ENCODE results near the gene AMZ1.

The AMZ1 gene

GRCh38 chr7:2699289-2699620 is 11.3 kb downstream of the AMZ1 start:
- TF ChIP-seq CTCF (IDR thresholded peaks at IDR 0.05; ENCODE audit: extremely low read depth, missing control alignments): no peak
- DNase-seq (ENCODE audit: low spot score): no peak

- no peak for TF ChIP-seq CTCF (IDR thresholded peaks at IDR 0.05; ENCODE audit: extremely low read depth, missing control alignments)
- DNase-seq (ENCODE audit: low spot score): no peak
Observed at GRCh38 chr7:2700141-2700850, 12.3 kb downstream of the AMZ1 start.

GRCh38 chr7:2701424-2701823 is 13.4 kb downstream of the AMZ1 start:
- no peak for TF ChIP-seq CTCF (IDR thresholded peaks at IDR 0.05; ENCODE audit: extremely low read depth, missing control alignments)
- no peak for DNase-seq (ENCODE audit: low spot score)

GRCh38 chr7:2701832-2702593 is 14.0 kb downstream of the AMZ1 start:
- DNase-seq (ENCODE audit: low spot score): no peak
- TF ChIP-seq CTCF (IDR thresholded peaks at IDR 0.05; ENCODE audit: extremely low read depth, missing control alignments): no peak

- DNase-seq (ENCODE audit: low spot score): no peak
- no peak for TF ChIP-seq CTCF (IDR thresholded peaks at IDR 0.05; ENCODE audit: extremely low read depth, missing control alignments)
Observed at GRCh38 chr7:2702594-2702957, 14.6 kb downstream of the AMZ1 start.

GRCh38 chr7:2705371-2706096 is 17.5 kb downstream of the AMZ1 start:
- DNase-seq (ENCODE audit: low spot score): no peak
- no peak for TF ChIP-seq CTCF (IDR thresholded peaks at IDR 0.05; ENCODE audit: extremely low read depth, missing control alignments)

GRCh38 chr7:2706685-2707126 is 18.7 kb downstream of the AMZ1 start:
- no peak for DNase-seq (ENCODE audit: low spot score)
- TF ChIP-seq CTCF (IDR thresholded peaks at IDR 0.05; ENCODE audit: extremely low read depth, missing control alignments): no peak
